Mononuclear cell (primary cell): ENCODE measurements around the gene RNU5D-1. TPM values are rescaled to one million over a fixed set of nuclear protein-coding genes. Genes with fewer than 3 reads are reported as not detected.
"Not testable (repeated sequence)": the region's sequence is repeated elsewhere in the genome, so short reads cannot be mapped to it uniquely, and the experiment has no call there.

Source experiments
- H3K27me3 ChIP-seq: 2 replicates; pipeline ENCODE4 v1.6.0; 2011; ENCODE audit warnings: low read length, control low read depth; ENCODE audit not compliant: insufficient read depth
- H3K4me1 ChIP-seq: 2 replicates; pipeline ENCODE4 v1.5.1; 2011; ENCODE audit warnings: mild to moderate bottlenecking, low read length, control low read depth; ENCODE audit not compliant: insufficient read depth
- H3K4me3 ChIP-seq: 2 replicates; pipeline ENCODE4 v1.5.1; 2011; ENCODE audit warnings: mild to moderate bottlenecking, low read length, moderate library complexity
- H3K9me3 ChIP-seq: 2 replicates; pipeline ENCODE4 v1.5.1; 2011; ENCODE audit warnings: low read depth, mild to moderate bottlenecking, control low read depth, low read length
- total RNA-seq: library from RNA; depleted of rRNA; stranded (reverse); fragments of >200 nt; gene quantifications from one replicate; pipeline ENCODE4 v1.2.3, GENCODE V29; 2012

Gene RNU5D-1
- not detected for total RNA-seq

DNA sequence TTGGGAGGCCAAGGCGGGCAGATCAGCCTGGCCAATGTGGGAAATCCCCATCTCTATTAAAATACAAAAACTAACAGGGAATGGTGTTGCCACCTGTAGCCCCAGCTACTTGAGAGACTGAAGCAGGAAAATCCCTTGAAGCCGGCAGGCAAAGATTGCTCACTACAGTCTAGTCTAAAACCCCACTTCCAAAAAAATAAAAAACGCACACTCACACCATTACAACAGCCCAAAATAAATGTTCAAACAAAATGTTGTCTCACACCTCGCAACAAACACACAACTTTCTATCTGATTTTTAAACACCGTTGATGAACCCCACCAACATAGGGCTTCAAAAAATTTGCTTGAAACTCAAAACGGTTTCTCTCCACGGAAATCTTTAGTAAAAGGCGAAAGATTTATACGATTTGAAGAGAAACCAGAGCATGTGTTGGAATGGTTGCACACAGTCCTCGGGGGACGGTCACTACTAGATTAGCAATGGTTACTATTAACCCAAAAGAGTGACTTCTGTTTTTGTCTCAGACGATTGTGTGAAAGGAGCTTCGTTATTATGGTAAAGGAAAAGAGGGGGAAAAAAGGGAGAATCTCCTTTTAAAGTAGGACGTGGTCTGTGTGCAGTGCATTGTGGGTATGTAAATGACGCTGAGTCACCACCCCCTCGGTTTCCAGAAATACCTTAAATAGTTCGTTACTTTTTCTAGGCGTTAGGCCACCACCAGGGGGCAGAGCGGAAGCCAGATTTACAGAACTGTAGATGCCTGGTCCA is at the start of gene RNU5D-1:
Gene RNU5D-1, minus strand, starts transcription at position 430 of the 772 bp plus-strand sequence.
- peak within 1 kb of the TSS; percentile 26 for H3K4me3 ChIP-seq
- H3K4me1 ChIP-seq: peaks cover 42% of the 10 kb centered on the region
- no peaks in the 10 kb centered on the region for H3K27me3 ChIP-seq
- no peaks in the 10 kb centered on the region for H3K9me3 ChIP-seq

DNA sequence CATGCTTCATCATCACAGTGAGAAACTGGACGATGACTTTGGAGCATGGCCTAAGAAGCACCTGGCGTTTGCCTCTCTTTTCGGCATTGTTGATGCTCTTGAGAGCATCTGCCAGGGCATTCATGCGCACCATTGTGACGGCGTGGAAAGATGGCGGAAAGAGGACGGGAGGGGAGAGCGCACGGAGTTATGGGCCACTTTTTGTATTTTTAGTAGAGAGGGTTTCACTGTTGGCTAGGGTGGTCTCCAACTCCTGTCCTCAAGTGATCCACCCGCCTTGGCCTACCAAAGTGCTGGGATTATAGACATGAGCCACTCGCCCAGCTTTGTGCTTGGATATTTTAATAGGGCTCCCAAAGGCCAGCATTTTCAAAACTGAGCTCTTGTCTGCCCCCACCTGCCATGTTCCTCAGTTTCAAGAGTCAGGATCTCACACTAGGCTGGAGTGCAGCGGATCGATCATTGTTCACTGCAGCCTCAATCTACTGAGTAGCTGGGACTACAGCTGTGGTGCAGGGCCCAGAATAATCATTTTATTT is 49.7 kb upstream of the RNU5D-1 start:
- H3K4me3 ChIP-seq: no peak overlapping the region
- H3K4me1 ChIP-seq: peaks cover 49% of the 10 kb centered on the region
- H3K27me3 ChIP-seq: no peaks in the 10 kb centered on the region
- H3K9me3 ChIP-seq: no peaks in the 10 kb centered on the region

DNA sequence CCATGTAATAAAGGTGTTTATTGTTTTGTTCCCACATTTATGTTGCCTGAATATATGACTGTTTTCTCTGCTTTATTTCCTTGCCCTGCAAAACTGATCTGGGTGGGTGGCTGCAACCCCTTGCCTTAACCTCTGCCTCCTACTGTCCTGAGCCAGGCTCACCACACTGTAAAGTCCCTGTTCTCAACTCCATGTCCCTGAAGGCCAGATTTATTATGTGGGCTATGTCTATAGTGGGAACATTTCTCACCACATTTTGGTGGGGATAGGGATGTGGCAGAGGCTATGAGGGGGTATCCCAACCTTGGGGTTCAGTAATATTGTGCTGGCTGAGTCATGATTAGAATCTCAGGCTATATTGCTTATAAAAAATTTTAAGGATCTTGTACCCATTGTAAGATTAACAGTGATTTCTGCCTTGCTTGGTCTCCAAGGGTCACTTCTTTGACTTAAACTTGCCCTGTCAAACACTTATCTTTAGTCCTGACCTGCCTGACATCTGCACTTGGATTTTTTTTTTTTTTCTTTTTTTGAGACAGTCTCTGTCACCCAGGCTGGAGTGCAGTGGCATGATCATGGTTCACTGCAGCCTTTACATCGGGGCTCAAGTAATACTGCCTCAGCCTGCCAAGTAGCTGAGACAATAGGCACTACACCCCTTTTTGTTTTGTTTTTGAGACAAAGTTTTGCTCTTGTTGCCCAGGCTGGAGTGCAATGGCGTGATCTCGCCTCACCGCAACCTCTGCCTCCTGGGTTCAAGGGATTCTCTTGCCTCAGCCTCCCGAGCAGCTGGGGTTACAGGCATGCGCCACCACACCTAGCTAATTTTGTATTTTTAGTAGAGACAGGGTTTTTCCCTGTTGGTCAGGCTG is 48.0 kb upstream of the RNU5D-1 start:
- Histone ChIP-seq H3K4me3 (no peak overlapping the region), H3K27me3 (no peaks in the 10 kb centered on the region), H3K4me1 (peaks cover 42% of the 10 kb centered on the region), H3K9me3 (no peaks in the 10 kb centered on the region)

DNA sequence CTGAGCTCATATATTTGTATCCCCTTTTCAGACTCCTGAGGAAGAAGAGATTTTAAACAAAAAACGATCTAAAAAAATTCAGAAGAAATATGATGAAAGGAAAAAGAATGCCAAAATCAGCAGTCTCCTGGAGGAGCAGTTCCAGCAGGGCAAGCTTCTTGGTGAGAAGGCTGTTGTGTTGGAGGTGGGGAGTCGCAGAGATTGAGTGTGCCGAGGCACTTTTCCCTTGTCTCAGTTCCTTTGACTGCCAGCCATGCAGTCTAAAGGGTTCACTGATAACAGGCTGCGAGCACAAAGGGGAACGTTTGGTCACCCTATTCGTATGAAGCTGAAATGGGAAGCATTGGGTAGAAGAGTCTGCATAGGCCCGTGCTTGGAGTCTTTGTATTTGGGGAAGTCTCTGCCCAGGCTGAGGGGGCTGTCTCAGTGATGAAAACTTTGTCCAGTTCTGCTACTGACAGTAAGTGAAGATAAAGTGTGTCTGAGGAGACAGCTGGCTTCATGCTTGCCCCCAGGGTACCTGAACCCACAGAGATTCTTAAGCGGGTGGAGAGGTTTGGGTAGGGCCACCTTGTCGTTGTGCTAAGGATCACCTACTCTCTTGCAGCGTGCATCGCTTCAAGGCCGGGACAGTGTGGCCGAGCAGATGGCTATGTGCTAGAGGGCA is 47.1 kb upstream of the RNU5D-1 start:
- Histone ChIP-seq H3K9me3 (no peaks in the 10 kb centered on the region), H3K4me1 (peaks cover 37% of the 10 kb centered on the region), H3K4me3 (no peak overlapping the region), H3K27me3 (no peaks in the 10 kb centered on the region)

DNA sequence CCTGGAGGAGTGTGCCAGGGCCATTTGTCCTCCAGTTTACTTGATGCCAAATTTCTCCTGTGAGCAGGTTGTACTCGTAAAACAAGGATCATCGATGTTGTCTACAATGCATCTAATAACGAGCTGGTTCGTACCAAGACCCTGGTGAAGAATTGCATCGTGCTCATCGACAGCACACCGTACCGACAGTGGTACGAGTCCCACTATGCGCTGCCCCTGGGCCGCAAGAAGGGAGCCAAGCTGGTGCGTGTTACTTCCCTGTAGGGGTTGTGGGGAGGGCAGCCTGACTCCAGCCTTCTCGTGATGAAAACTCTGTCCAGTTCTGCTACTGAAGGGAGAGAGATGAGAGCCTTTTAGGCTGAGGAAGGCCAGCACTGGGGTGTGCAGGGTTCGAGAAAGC is 46.6 kb upstream of the RNU5D-1 start:
- Histone ChIP-seq H3K4me3 (no peak overlapping the region), H3K4me1 (peaks cover 37% of the 10 kb centered on the region), H3K27me3 (no peaks in the 10 kb centered on the region), H3K9me3 (no peaks in the 10 kb centered on the region)

DNA sequence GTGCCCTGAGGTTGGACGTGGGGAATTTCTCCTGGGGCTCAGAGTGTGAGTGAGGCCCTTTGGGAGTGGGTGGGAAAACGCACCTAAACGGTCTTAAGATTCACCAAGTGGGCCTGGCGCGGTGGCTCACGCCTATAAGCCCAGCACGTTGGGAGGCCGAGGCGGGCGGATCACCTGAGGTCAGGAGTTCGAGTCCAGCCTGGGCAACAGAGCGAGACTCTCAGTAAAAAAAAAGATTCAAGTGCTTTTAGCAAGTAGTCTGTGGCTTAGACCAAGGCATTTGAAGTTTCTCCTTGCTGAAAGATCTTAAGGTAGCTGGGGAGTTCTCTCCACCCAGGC is 45.7 kb upstream of the RNU5D-1 start:
- no peaks in the 10 kb centered on the region for H3K9me3 ChIP-seq
- no peaks in the 10 kb centered on the region for H3K27me3 ChIP-seq
- H3K4me3 ChIP-seq: peak overlapping the region; percentile 97
- peaks cover 37% of the 10 kb centered on the region for H3K4me1 ChIP-seq

DNA sequence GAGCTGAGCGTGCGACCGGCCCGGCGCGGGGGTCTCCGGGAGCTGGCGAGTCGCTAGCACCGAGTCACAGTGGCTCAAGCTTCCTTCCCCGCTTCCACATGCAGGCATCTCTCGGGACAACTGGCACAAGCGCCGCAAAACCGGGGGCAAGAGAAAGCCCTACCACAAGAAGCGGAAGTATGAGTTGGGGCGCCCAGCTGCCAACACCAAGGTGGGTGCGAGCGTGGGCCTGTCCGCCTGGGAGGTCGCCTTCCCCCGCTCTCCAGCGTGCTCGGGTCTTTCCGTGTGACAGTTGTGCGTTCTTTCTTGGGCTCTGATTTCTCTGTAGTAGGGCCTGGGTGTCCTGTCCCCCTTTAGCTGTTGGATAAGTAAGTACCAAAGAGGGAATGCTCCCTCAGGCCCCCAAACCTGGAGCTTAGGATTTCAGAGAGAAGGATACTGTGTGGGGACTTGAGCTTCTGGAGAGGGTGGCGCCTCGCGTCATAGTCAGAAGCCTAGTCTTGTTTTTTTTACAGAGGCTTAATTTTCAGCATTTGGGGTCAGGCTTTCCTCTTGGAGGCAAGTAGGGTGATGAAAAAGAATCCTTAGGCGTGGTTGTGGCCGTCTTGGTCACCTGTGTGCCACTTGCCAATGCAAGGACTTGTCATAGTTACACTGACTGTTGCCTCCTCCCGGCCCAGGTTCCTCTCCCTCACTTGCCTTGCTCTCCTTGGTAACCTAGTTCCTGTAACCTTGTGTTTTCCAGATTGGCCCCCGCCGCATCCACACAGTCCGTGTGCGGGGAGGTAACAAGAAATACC is 45.2 kb upstream of the RNU5D-1 start:
- no peaks in the 10 kb centered on the region for H3K27me3 ChIP-seq
- no peaks in the 10 kb centered on the region for H3K9me3 ChIP-seq
- peaks cover 37% of the 10 kb centered on the region for H3K4me1 ChIP-seq
- peak overlapping the region; percentile 97 for H3K4me3 ChIP-seq

DNA sequence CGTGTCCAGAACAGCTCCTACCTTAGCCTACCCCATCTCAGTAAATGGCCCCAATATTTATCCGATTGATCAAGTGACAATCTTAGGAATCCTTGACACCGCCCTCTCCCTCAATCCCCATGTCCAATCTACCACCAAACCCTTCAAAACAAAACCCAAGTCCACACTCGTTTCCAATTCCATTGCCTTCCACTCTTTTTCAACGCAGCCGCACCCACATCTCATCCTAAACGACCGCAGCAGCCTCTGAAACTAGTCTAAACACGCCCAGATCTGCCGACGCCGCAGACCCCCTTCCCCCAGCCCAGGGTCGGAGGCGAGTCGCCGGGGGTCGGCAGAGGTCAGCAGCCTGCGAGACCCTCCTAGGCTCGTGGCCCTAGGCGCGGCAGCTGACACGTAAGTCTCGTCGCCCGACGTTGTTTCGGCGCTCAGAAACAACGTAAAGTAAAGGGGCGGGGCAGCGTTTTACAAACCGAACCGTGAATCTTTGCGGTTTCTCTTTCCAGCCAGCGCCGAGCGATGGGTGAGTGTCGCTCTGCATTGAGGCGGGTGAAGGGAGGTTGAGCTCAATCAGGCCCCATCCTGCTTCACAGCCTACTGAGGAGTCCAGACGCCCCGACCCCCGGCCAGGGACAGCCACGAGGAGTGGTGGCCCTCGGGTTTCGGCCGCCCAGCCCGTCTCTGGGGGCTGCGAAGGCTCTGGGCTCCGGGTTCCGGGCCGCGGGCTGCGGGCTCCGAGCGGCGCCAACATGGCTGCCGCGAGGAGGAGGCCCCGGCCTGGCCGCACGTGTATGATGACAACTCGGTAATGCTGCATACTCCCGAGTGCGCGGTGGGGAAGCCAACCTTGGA is 44.3 kb upstream of the RNU5D-1 start, which contains the start of gene RPS8:
Gene RPS8, plus strand, starts transcription at position 463 of the 852 bp plus-strand sequence. Its CDS starts 57 bp downstream, at position 520.
- Histone ChIP-seq H3K9me3 (no peaks in the 10 kb centered on the region), H3K4me1 (peaks cover 37% of the 10 kb centered on the region), H3K27me3 (no peaks in the 10 kb centered on the region), H3K4me3 (peak within 1 kb of the TSS; percentile 97)

DNA sequence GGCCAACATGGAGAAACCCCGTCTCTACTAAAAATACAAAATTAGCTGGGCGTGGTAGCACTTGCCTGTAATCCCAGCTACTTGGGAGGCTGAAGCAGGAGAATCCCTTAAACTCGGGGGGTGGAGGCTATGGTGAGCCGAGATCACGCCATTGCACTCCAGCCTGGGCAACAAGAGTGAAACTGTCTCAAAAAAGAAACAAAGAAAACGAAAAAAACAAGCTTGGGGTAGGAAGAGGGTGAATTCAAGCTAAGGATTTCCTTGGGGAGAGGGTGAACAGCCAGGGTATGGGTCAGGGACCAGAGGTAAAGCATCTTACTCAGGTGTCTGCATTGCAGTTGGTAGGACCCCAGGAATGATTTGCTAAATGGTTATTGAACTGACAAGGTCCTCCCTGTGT is 35.5 kb upstream of the RNU5D-1 start:
- not testable (repeated sequence) for H3K9me3 ChIP-seq, H3K4me1 ChIP-seq, H3K4me3 ChIP-seq

DNA sequence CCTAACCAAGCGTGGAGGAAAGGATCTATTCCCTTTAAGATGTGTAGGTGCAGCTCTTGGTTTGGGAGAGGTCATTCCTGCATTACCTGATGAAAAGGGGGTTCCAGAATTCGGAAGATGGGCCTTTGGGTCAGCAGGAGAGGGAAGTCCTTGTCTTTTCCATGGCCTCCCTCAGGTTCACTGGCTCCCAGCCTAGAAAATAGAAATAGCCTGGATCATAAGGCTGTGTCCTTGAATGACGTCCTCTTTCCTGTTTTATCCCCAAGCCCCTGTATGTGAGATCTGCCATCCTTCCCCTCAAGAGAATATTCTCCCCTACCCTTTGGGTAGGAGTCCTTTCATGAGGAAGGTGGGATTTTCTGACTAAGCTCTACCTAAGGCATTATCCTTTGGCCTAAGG is 29.9 kb upstream of the RNU5D-1 start:
- H3K4me3 ChIP-seq: no peak overlapping the region
- peaks cover 6% of the 10 kb centered on the region for H3K4me1 ChIP-seq
- H3K9me3 ChIP-seq: no peaks in the 10 kb centered on the region
- no peaks in the 10 kb centered on the region for H3K27me3 ChIP-seq

More for the DNA sequence above, 35.5 kb upstream of the RNU5D-1 start:
- not testable (repeated sequence) for H3K27me3 ChIP-seq

DNA sequence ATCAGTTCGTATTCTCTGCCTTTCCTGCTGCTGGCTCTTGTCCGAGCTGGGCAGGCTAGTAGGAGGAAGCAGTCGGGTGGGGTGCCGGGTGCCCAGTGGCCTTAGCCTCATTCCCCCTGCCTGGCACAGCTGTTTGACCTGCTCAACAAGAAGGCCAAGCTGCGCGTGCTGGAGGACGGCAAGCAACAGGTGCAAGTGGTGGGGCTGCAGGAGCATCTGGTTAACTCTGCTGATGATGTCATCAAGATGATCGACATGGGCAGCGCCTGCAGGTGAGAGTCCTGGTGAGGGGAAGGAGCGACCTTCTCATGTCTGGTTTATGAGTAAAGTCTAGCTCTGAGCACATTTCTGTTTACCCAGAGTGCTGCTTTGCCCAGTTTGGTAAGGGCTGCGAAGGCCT is 28.1 kb upstream of the RNU5D-1 start:
- peaks cover 6% of the 10 kb centered on the region for H3K4me1 ChIP-seq
- no peaks in the 10 kb centered on the region for H3K27me3 ChIP-seq
- no peak overlapping the region for H3K4me3 ChIP-seq
- no peaks in the 10 kb centered on the region for H3K9me3 ChIP-seq

DNA sequence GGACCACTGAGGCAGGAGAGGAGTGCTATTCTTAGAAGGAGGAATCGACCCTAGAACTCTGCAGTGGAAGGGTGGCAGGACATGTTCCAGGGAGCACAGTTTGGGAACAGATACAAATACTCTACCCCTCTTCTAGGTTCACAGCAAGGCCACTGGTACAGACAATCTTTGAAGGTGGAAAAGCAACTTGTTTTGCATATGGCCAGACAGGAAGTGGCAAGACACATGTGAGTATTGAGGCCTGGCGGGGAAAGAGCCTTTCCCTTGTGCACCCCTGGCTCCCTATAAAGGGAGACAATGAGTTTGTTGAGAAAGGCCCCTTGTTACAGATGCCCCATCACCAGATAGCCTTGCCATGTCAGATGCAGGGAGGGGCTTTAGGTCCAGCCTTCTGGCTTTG is 26.4 kb upstream of the RNU5D-1 start:
- no peak overlapping the region for H3K4me3 ChIP-seq
- H3K4me1 ChIP-seq: peaks cover 6% of the 10 kb centered on the region
- no peaks in the 10 kb centered on the region for H3K27me3 ChIP-seq
- H3K9me3 ChIP-seq: no peaks in the 10 kb centered on the region

DNA sequence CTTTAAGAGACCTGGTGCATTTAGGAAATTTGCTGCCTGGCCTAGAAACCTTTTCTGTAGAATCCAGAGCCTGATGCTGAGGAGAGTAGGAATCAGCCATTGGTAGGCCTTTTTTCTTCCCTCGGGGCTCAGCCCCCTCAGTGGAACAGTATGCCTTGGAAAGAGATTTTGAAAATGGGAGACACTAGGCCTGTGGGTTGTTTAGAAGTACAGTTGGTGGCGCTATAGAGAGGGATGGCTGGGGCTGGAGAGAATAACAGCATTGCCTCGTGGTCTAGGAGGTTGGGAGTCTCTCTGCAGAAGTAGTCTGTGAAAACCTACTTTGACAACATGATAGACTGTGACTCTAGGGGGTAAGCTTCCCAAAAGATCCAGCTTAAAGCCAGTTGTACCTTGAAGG is 16.9 kb upstream of the RNU5D-1 start:
- no peaks in the 10 kb centered on the region for H3K9me3 ChIP-seq
- H3K4me1 ChIP-seq: no peaks in the 10 kb centered on the region
- no peaks in the 10 kb centered on the region for H3K27me3 ChIP-seq
- no peak overlapping the region for H3K4me3 ChIP-seq
